GM12878 (cell line): ENCODE results near the gene HNF4A.

Experiments used
- CTCF ChIP-seq, 3 experiments: IDR thresholded peaks in 2 of 3; conservative IDR thresholded peaks in 1 of 3; 2 replicates each; pipeline ENCODE4 v1.5.1; 2011; ENCODE audit warnings: low read depth in 3 of 3, low read length in 3 of 3, mild to moderate bottlenecking in 3 of 3, control low read depth in 2 of 3, moderate library complexity in 2 of 3, inconsistent platforms in 1 of 3, mixed read lengths in 1 of 3; ENCODE audit not compliant: control insufficient read depth in 2 of 3, insufficient read depth in 1 of 3; ENCODE audit errors: extremely low read depth in 1 of 3
- HSF1 ChIP-seq: fragments of 150-350 bp; IDR thresholded peaks from 2 replicates; pipeline ENCODE4 v1.6.1; 2014; ENCODE audit warnings: mild to moderate bottlenecking, low read depth, low read length
- NFYB ChIP-seq: IDR thresholded peaks from 2 replicates; pipeline ENCODE4 v1.6.1; 2011; ENCODE audit warnings: low read depth, mild to moderate bottlenecking, low read length, improper control_type of control experiment, moderate library complexity; ENCODE audit not compliant: insufficient read depth

GRCh38 chr20:44394452-44394701 lies 38.9 kb downstream of the HNF4A start:
- no peak for TF ChIP-seq HSF1
- no peak for TF ChIP-seq CTCF (IDR thresholded peaks at IDR 0.05 in 2 of 3, conservative IDR thresholded peaks at IDR 0.05 in 1 of 3; ENCODE audit: control insufficient read depth in 2 of 3, extremely low read depth in 1 of 3, insufficient read depth in 1 of 3, low read depth in 3 of 3, low read length in 3 of 3)
- no peak for TF ChIP-seq NFYB
